ENCODE data around the gene GDF15.
"Not testable (repeated sequence)": the region's sequence is repeated elsewhere in the genome, so short reads cannot be mapped to it uniquely, and the experiment has no call there.

Gene GDF15

GRCh38 chr19:18363787-18364186 lies 22.2 kb upstream of the GDF15 start:
- DNase-seq (ENCODE audit: low read depth in 2 of 2): no peak

GRCh38 chr19:18364277-18364825 lies 21.6 kb upstream of the GDF15 start:
- not testable (repeated sequence) for DNase-seq (ENCODE audit: low read depth in 2 of 2)

- no peak for DNase-seq (ENCODE audit: low read depth in 2 of 2)
Measured at GRCh38 chr19:18364826-18365528, 21.0 kb upstream of the GDF15 start.

GRCh38 chr19:18366021-18366435 lies 19.9 kb upstream of the GDF15 start:
- no peak for DNase-seq (ENCODE audit: low read depth in 2 of 2)

GRCh38 chr19:18368504-18369222 lies 17.3 kb upstream of the GDF15 start:
- no peak for DNase-seq (ENCODE audit: low read depth in 2 of 2)

DNA sequence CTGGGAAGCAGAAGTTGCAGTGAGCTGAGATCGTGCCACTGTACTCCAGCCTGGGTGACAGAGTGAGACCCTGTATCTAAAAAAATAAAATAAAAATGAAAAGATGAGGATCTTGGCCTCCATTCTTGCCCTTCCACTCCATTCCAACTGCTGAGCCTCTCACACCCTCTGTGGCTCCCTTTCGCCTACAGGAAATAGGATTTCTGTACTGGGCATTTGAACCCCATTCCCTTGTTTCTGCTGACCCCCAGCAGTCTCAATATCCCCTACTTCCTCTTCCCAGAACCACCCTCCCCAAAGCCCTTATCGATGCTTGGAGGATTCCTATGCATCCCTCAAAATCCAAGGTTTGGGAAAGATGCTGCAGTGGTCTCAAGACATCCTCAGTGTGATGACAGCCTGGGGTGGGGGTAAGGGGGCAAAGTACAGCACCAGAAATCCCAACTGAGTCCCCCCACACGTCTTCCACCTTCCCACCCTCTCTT lies 12.5 kb upstream of the GDF15 start:
- DNase-seq (ENCODE audit: low read depth in 2 of 2): no peak

DNA sequence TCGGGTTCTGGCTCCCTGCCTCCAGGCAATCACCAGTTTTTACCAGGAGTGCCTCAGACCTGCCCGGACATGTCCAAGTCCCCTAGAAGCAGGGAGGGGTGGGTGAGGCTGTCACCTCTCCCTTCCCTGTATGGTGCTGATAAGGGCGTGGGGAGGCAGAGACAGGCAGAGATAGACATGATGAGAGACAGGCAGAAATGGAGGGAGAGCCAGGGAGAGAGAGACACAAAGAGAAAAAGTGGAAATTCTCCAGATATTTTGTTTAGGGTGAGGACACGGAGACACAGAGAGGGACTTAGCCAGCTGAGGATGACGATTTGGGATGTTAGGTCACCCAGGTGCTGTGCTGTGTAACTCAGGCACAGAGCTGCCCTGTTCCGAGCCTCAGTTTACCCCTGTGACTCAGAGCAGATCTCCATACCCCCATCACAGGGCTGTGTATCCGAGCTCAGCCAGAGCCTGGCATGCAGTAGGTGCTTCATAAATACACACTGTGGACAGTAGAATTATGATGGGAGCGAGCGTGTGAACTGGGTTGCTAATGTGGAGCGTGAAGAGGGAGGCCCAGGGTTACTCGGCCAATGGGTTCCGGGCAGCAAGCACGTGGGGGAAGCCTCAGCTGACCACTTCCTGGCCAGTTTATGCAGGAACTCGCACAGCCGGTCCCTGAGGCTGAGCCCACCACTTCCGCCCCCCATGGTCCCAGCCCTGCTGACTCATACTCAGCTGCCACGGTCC lies 11.9 kb upstream of the GDF15 start:
- peak; percentile 61 to 82 for DNase-seq (ENCODE audit: low read depth in 2 of 2)

DNA sequence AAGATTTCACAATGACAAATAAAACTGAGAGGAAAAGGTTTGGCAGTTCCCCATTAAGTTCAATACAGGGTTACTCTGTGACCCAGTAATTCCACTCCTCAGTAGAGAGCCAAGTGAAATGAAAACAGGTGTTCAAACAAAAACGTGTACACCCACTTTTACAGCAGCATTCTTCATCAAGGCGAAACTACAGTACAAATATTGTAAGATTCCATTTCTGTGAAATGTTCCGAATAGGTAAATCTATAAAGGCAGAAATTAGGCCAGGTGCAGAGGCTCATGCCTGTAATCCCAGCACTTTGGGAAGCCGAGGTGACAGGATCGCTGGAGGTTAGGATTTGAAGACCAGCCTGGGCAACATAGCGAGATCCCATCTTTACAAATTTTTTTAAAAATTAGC lies 8.9 kb upstream of the GDF15 start:
- DNase-seq (ENCODE audit: low read depth in 2 of 2): no peak

DNA sequence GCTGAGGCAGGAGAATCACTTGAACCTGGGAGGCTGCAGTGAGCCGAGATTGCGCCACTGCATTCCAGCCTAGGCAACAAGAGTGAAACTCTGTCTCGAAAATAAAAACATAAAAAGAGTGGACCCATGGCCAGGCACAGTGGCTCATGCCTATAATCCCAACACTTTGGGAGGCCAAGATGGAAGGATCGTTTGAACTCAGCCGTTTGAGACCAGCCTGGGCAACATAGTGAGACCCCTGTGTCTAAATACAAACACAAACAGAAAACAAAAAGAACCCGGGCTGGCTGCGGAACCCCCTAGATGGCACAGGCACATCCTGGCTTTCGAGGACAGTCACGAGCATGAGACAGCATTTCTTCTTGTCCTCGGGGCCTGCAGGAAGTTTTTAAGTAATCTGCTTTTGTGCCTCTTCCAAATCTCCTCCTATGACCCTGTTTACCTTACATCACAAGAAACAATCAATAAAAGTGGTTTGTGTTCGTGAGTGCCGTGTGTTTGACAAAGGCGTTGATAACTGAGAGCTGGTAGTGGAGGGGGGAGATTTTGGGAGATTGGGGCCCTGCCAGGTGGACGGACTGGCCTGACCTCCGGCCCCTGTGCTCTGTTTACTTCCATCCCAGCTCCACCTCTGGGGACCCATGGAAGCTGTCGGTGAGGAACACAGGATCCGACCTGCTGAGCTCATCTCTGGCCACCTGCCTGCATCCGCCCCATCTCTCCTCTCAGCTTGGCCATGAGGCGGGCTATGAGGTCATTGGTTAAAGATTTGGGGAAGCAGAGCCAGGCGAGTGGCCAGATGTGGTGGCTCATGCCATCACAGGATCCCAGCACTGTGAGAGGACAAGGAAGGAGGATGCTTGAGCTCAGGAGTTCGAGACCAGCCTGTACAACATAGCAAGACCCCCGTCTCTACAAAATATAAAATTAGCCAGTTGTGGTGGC lies 5.9 kb upstream of the GDF15 start:
- DNase-seq (ENCODE audit: low read depth in 2 of 2): no peak

DNA sequence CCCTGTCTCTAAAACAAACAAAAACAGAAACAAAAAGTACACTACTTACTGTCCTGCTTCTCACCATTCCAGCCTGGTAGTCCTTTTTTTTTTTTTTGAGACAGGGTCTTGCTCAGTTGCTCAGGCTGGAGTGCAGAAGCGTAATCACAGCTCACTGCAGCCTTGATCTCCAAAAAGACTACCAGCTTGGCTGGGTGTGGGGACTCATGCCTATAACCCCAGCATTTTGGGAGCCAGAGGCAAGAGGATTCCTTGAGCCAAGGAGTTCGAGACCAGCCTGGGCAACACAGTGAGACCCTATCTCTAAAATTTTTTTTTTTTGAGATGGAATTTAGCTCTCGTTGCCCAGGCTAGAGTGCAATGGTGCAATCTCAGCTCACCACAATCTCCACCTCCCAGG lies 5.1 kb upstream of the GDF15 start:
- DNase-seq (ENCODE audit: low read depth in 2 of 2): no peak

DNA sequence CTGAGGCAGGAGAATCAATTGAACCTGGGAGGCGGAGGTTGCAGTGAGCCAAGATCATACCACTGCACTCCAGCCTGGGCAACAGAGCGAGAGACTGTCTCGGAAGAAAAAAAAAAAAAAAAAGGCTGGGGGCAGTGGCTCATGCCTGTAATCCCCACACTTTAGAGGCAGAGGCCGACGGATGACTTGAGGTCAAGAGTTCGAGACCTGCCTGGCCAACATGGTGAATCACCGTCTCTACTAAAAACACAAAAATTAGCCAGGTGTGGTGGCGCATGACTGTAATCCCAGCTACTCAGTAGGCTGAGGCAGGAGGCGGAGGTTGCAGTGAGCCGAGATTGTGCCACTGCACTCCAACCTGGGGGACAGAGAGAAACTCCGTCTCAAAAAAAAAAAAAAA lies 2.3 kb upstream of the GDF15 start:
- DNase-seq (ENCODE audit: low read depth in 2 of 2): not testable (repeated sequence)

DNA sequence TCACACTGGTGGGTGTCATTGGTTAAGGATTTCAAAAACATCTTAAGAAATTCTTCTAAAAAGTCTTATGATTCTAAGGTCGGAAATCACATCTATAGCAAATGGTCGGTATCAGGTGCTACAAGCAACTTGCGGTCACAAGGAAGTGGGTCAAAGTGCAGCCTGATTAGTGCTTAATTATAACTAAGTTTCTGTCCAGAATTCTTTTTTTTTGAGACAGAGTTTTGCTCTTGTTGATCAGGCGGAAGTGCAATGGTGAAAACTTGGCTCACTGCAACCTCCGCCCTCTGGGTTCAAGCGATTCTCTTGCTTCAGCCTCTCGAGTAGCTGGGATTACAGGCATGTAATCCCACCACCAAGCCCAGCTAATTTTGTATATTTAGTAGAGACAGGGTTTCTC lies 1.2 kb upstream of the GDF15 start:
- no peak for DNase-seq (ENCODE audit: low read depth in 2 of 2)

DNA sequence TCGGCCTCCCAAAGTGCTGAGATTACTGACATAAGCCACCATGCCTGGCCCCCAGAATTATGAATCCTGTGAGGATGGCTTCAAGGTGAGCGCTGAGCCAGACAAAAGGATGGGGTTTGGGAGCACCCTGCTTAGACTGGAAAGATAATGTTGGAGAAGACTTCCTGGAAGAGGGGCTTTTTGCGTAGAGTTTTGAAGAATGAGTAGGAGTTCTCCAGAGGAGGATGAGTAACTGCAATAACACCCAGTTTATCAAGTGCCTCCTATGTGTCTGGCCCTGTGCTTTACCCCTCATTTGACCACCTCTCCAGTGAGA lies 641 bp upstream of the GDF15 start:
- no peak for DNase-seq (ENCODE audit: low read depth in 2 of 2)

DNA sequence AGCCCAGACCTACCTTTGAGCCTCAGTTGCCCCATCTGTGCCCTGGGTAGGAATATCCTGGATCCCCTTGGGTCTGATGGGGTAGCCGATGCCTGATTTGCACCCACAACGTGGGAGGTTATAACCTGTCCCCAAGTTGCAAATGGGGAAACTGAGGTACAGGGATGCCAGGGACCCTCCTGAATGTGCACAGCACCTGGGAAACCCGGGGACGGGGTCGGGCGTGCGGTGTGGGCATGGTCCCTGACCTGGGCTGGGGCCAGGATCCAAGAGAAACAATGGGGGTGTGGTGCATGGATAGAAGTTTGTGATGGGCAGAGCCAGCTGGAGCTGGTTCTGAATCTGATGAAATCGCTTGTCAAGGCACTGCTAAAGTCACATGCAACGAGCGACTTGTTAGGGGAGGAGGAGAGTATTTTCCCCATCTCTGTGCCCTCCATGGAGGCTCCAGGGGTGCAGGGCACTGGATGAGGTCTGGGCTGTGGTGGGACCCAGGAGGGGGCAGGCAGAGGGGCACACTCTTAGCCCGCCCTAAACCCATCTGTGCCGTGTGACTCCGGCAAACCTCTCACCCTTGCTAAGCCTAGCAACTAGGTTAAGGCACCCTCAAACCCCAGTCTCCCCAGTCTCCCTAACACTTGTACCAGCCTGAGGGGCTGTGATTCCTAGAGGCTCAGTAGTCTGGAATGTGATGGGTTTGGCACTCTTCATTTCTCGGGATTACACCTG lies 749 bp downstream of the GDF15 start:
- DNase-seq (ENCODE audit: low read depth in 2 of 2): no peak

DNA sequence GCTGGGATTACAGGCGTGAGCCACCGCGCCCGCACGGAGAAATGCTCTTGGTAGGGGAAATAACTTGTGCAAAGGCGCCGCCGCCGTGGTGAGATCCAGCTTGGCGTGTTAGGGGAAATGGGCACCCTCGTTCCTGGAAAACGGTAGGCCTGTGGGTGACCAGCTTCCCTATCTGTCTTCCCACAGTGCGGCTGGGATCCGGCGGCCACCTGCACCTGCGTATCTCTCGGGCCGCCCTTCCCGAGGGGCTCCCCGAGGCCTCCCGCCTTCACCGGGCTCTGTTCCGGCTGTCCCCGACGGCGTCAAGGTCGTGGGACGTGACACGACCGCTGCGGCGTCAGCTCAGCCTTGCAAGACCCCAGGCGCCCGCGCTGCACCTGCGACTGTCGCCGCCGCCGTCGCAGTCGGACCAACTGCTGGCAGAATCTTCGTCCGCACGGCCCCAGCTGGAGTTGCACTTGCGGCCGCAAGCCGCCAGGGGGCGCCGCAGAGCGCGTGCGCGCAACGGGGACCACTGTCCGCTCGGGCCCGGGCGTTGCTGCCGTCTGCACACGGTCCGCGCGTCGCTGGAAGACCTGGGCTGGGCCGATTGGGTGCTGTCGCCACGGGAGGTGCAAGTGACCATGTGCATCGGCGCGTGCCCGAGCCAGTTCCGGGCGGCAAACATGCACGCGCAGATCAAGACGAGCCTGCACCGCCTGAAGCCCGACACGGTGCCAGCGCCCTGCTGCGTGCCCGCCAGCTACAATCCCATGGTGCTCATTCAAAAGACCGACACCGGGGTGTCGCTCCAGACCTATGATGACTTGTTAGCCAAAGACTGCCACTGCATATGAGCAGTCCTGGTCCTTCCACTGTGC lies 2.4 kb downstream of the GDF15 start:
- DNase-seq (ENCODE audit: low read depth in 2 of 2): peak; percentile 68 to 75

- DNase-seq (ENCODE audit: low read depth in 2 of 2): no peak
Measured at GRCh38 chr19:18388960-18389725, 3.2 kb downstream of the GDF15 start.

GRCh38 chr19:18389726-18390064 lies 3.7 kb downstream of the GDF15 start:
- no peak for DNase-seq (ENCODE audit: low read depth in 2 of 2)

- DNase-seq (ENCODE audit: low read depth in 2 of 2): no peak
Measured at GRCh38 chr19:18390065-18390907, 4.3 kb downstream of the GDF15 start.
